GM21367 (cell line): ENCODE results near the gene RRP8.
A peak's percentile ranks its signal among the peaks of the same experiment; 100 is the strongest.

Experiments used
- ATAC-seq: cut with Tn5 transposase; IDR thresholded peaks from one replicate; pipeline ENCODE4 v1.9.1; 2021; ENCODE audit not compliant: unreplicated experiment

Gene RRP8

GRCh38 chr11:6619004-6619745, 15.8 kb upstream of the RRP8 start, which contains the start of gene TPP1:
Gene TPP1, minus strand, starts transcription at chr11:6619422. Its CDS starts 22 bp downstream, at chr11:6619400.
- peak; percentile 99 for ATAC-seq

- no peak for ATAC-seq
Measured at GRCh38 chr11:6618117-6619003, 14.9 kb upstream of the RRP8 start.

GRCh38 chr11:6617315-6617781, 13.9 kb upstream of the RRP8 start:
- no peak for ATAC-seq

GRCh38 chr11:6616596-6617250, 13.3 kb upstream of the RRP8 start:
- ATAC-seq = no peak

- ATAC-seq = no peak
Measured at GRCh38 chr11:6615882-6616585, 12.6 kb upstream of the RRP8 start.

- ATAC-seq = no peak
Measured at GRCh38 chr11:6615046-6615445, 11.6 kb upstream of the RRP8 start.

- no peak for ATAC-seq
Measured at GRCh38 chr11:6614446-6614845, 11.0 kb upstream of the RRP8 start.

- ATAC-seq = no peak
Measured at GRCh38 chr11:6613496-6613895, 10.1 kb upstream of the RRP8 start.

GRCh38 chr11:6612213-6613041, 9.0 kb upstream of the RRP8 start, which contains the start of gene TAF10:
Gene TAF10, minus strand, starts transcription at chr11:6612216. Its CDS starts 27 bp downstream, at chr11:6612189.
- peak; percentile 89 for ATAC-seq

- no peak for ATAC-seq
Measured at GRCh38 chr11:6611963-6612212, 8.5 kb upstream of the RRP8 start.

- peak; percentile 0 for ATAC-seq
Measured at GRCh38 chr11:6611092-6611962, 7.9 kb upstream of the RRP8 start.

- ATAC-seq = no peak
Measured at GRCh38 chr11:6610591-6610990, 7.2 kb upstream of the RRP8 start.

- no peak for ATAC-seq
Measured at GRCh38 chr11:6609502-6610015, 6.1 kb upstream of the RRP8 start.

- no peak for ATAC-seq
Measured at GRCh38 chr11:6608726-6609501, 5.5 kb upstream of the RRP8 start.

GRCh38 chr11:6608011-6608410, 4.6 kb upstream of the RRP8 start:
- no peak for ATAC-seq

- no peak for ATAC-seq
Measured at GRCh38 chr11:6607190-6607795, 3.9 kb upstream of the RRP8 start.

- ATAC-seq = peak; percentile 42
Measured at GRCh38 chr11:6606471-6607189, 3.2 kb upstream of the RRP8 start.
